Endothelial cell of umbilical vein (primary cell): Measurements from ENCODE around the gene CIBAR2.

Experiments
- EZH2 ChIP-seq: IDR thresholded peaks from 2 replicates; pipeline ENCODE4 v1.6.1; 2012; ENCODE audit warnings: borderline replicate concordance, low read depth, mild to moderate bottlenecking, moderate library complexity, low read length, inconsistent platforms; ENCODE audit not compliant: severe bottlenecking
- FOS ChIP-seq: IDR thresholded peaks from 2 replicates; pipeline ENCODE4 v1.6.1; 2011; ENCODE audit warnings: mild to moderate bottlenecking, low read length, moderate library complexity, borderline replicate concordance; ENCODE audit not compliant: insufficient read depth
- GATA2 ChIP-seq: IDR thresholded peaks from 2 replicates; pipeline ENCODE4 v1.7.0; 2011; ENCODE audit warnings: low read depth, mild to moderate bottlenecking, moderate library complexity, mixed read lengths, low read length; ENCODE audit not compliant: insufficient read length, insufficient read depth
- JUN ChIP-seq: IDR thresholded peaks from 2 replicates; pipeline ENCODE4 v1.6.1; 2011; ENCODE audit warnings: borderline replicate concordance, low read depth; ENCODE audit not compliant: insufficient read length, insufficient read depth
- MYC ChIP-seq: IDR thresholded peaks from one replicate; pipeline ENCODE4 v1.6.1; 2011; ENCODE audit warnings: mild to moderate bottlenecking, low read depth, low read length
- POLR2A ChIP-seq: IDR thresholded peaks from 2 replicates; pipeline ENCODE4 v1.6.1; 2012; ENCODE audit warnings: low read depth, mild to moderate bottlenecking, control low read depth, low read length
- POLR2AphosphoS5 ChIP-seq: IDR thresholded peaks from 2 replicates; pipeline ENCODE4 v1.6.1; 2012; ENCODE audit warnings: low read depth, mild to moderate bottlenecking, control low read depth, low read length, moderate library complexity; ENCODE audit not compliant: insufficient read depth
- TF ChIP-seq, protein P1 (sequence below), 2 donors: IDR thresholded peaks; 1 replicate in 1 of 2; 2 replicates in 1 of 2; pipeline ENCODE4 v1.5.1; 2011; ENCODE audit warnings: low read length in 2 of 2, mild to moderate bottlenecking in 2 of 2, moderate library complexity in 2 of 2, control low read depth in 1 of 2, inconsistent platforms in 1 of 2, low read depth in 1 of 2; ENCODE audit not compliant: insufficient read depth in 1 of 2; ENCODE audit errors: extremely low read depth in 1 of 2
- TF ChIP-seq, protein P2 (sequence below): IDR thresholded peaks from 2 replicates; pipeline ENCODE4 v1.6.1; 2011; ENCODE audit not compliant: insufficient read depth, insufficient read length

DNA sequence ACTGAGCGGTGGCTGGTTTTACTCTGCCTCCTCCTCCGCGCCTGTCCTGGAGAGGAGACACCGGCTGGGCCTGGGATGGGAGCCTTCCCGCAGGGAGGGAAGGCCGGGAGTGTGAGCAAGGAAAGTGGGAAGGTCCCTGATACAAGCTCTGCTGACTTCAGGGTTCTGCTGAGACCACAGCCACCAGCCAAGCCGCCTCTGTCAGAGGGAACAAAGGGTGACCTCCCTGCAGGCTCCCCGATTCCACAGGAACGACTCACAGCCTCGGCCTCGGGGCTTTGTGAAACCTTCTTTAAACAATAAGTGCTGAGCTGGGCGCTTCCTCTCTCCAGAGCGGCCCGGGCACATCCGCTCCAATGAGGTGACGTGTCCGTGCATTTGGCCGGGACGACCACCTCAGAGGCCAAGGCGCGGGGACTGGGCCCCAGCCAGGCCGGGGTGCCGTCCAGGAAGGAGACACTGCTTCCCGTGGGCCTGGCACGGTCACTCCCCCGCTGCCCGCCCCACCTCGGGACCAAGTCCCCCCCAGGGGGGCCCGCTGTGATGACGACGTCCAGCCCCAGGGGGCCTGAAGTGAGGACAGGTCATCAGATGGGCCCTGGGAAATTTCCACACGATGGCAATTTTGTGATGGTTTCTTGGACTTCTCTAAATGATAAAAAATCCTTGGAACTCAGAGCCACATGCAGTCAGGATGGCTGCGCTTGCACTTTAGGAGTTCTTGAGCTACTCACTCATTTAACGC lies 11.8 kb upstream of the CIBAR2 start:
- TF ChIP-seq, protein P1, sequence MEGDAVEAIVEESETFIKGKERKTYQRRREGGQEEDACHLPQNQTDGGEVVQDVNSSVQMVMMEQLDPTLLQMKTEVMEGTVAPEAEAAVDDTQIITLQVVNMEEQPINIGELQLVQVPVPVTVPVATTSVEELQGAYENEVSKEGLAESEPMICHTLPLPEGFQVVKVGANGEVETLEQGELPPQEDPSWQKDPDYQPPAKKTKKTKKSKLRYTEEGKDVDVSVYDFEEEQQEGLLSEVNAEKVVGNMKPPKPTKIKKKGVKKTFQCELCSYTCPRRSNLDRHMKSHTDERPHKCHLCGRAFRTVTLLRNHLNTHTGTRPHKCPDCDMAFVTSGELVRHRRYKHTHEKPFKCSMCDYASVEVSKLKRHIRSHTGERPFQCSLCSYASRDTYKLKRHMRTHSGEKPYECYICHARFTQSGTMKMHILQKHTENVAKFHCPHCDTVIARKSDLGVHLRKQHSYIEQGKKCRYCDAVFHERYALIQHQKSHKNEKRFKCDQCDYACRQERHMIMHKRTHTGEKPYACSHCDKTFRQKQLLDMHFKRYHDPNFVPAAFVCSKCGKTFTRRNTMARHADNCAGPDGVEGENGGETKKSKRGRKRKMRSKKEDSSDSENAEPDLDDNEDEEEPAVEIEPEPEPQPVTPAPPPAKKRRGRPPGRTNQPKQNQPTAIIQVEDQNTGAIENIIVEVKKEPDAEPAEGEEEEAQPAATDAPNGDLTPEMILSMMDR (IDR thresholded peaks at IDR 0.05; ENCODE audit: extremely low read depth in 1 of 2, insufficient read depth in 1 of 2, low read depth in 1 of 2, low read length in 2 of 2), result no peak
- TF ChIP-seq EZH2 (no peak), POLR2AphosphoS5 (peak; percentile 65), POLR2A (peak; percentile 23), JUN (no peak), MYC (no peak), FOS (no peak), GATA2 (no peak)
- TF ChIP-seq, protein P2, sequence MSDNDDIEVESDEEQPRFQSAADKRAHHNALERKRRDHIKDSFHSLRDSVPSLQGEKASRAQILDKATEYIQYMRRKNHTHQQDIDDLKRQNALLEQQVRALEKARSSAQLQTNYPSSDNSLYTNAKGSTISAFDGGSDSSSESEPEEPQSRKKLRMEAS, result no peak
